ENCODE results near the gene TRMT11.
A peak's percentile ranks its signal among the peaks of the same experiment; 100 is the strongest.

Gene TRMT11

GRCh38 chr6:125981571-125982185 lies 4.7 kb upstream of the TRMT11 start:
- no peak overlapping the region for H3K4me3 ChIP-seq (ENCODE audit: low read length)
- peak; percentile 13 for DNase-seq (ENCODE audit: low read depth)

GRCh38 chr6:125983246-125983945 lies 2.9 kb upstream of the TRMT11 start:
- no peaks in the 10 kb centered on the region for H3K27me3 ChIP-seq (replicated peaks; ENCODE audit: control insufficient read depth, insufficient read depth, low read length)
- H3K9me3 ChIP-seq (ENCODE audit: control insufficient read depth, low read length): no peaks in the 10 kb centered on the region
- peak; percentile 86 for DNase-seq (ENCODE audit: low read depth)
- H3K36me3 ChIP-seq (ENCODE audit: control insufficient read depth, insufficient read depth, low read length, severe bottlenecking): no peaks in the 10 kb centered on the region
- H3K4me1 ChIP-seq (ENCODE audit: control insufficient read depth, insufficient read depth, low read length): peaks cover 35% of the 10 kb centered on the region
- H3K4me3 ChIP-seq (ENCODE audit: low read length): peak overlapping the region; percentile 1
- H3K9ac ChIP-seq (ENCODE audit: low read length): no peak overlapping the region

More at GRCh38 chr6:125981571-125982185, 4.7 kb upstream of the TRMT11 start:
- Histone ChIP-seq H3K4me1 (ENCODE audit: control insufficient read depth, insufficient read depth, low read length) (peaks cover 32% of the 10 kb centered on the region), H3K9ac (ENCODE audit: low read length) (no peak overlapping the region), H3K9me3 (ENCODE audit: control insufficient read depth, low read length) (no peaks in the 10 kb centered on the region), H3K27me3 (replicated peaks; ENCODE audit: control insufficient read depth, insufficient read depth, low read length) (no peaks in the 10 kb centered on the region), H3K36me3 (ENCODE audit: control insufficient read depth, insufficient read depth, low read length, severe bottlenecking) (no peaks in the 10 kb centered on the region)

GRCh38 chr6:125984311-125984710 lies 2.0 kb upstream of the TRMT11 start:
- H3K4me1 ChIP-seq (ENCODE audit: control insufficient read depth, insufficient read depth, low read length): peaks cover 36% of the 10 kb centered on the region
- peak; percentile 53 for DNase-seq (ENCODE audit: low read depth)
- no peaks in the 10 kb centered on the region for H3K36me3 ChIP-seq (ENCODE audit: control insufficient read depth, insufficient read depth, low read length, severe bottlenecking)
- no peaks in the 10 kb centered on the region for H3K9me3 ChIP-seq (ENCODE audit: control insufficient read depth, low read length)
- H3K4me3 ChIP-seq (ENCODE audit: low read length): no peak overlapping the region
- H3K9ac ChIP-seq (ENCODE audit: low read length): no peak overlapping the region
- no peaks in the 10 kb centered on the region for H3K27me3 ChIP-seq (replicated peaks; ENCODE audit: control insufficient read depth, insufficient read depth, low read length)

- no peak for DNase-seq (ENCODE audit: low read depth)
- no peaks in the 10 kb centered on the region for H3K27me3 ChIP-seq (replicated peaks; ENCODE audit: control insufficient read depth, insufficient read depth, low read length)
- H3K9me3 ChIP-seq (ENCODE audit: control insufficient read depth, low read length): no peaks in the 10 kb centered on the region
- peaks cover 39% of the 10 kb centered on the region for H3K4me1 ChIP-seq (ENCODE audit: control insufficient read depth, insufficient read depth, low read length)
- peak overlapping the region; percentile 93 for H3K9ac ChIP-seq (ENCODE audit: low read length)
- H3K36me3 ChIP-seq (ENCODE audit: control insufficient read depth, insufficient read depth, low read length, severe bottlenecking): no peaks in the 10 kb centered on the region
- H3K4me3 ChIP-seq (ENCODE audit: low read length): peak overlapping the region; percentile 98
Observed at GRCh38 chr6:125985522-125985921, 818 bp upstream of the TRMT11 start.

- Histone ChIP-seq H3K9ac (ENCODE audit: low read length) (peak overlapping the region; percentile 93), H3K4me3 (ENCODE audit: low read length) (peak overlapping the region; percentile 98), H3K27me3 (replicated peaks; ENCODE audit: control insufficient read depth, insufficient read depth, low read length) (no peaks in the 10 kb centered on the region), H3K36me3 (ENCODE audit: control insufficient read depth, insufficient read depth, low read length, severe bottlenecking) (no peaks in the 10 kb centered on the region), H3K4me1 (ENCODE audit: control insufficient read depth, insufficient read depth, low read length) (peaks cover 39% of the 10 kb centered on the region), H3K9me3 (ENCODE audit: control insufficient read depth, low read length) (no peaks in the 10 kb centered on the region)
- no peak for DNase-seq (ENCODE audit: low read depth)
Observed at GRCh38 chr6:125985979-125986300, 400 bp upstream of the TRMT11 start.

- H3K36me3 ChIP-seq (ENCODE audit: control insufficient read depth, insufficient read depth, low read length, severe bottlenecking): no peaks in the 10 kb centered on the region
- DNase-seq (ENCODE audit: low read depth): peak; percentile 31
- H3K4me3 ChIP-seq (ENCODE audit: low read length): peak overlapping the region; percentile 98
- no peaks in the 10 kb centered on the region for H3K9me3 ChIP-seq (ENCODE audit: control insufficient read depth, low read length)
- peak overlapping the region; percentile 93 for H3K9ac ChIP-seq (ENCODE audit: low read length)
- H3K4me1 ChIP-seq (ENCODE audit: control insufficient read depth, insufficient read depth, low read length): peaks cover 39% of the 10 kb centered on the region
- no peaks in the 10 kb centered on the region for H3K27me3 ChIP-seq (replicated peaks; ENCODE audit: control insufficient read depth, insufficient read depth, low read length)
Observed at GRCh38 chr6:125987026-125987617, 782 bp downstream of the TRMT11 start.

- no peak overlapping the region for H3K9ac ChIP-seq (ENCODE audit: low read length)
- DNase-seq (ENCODE audit: low read depth): no peak
- peaks cover 33% of the 10 kb centered on the region for H3K4me1 ChIP-seq (ENCODE audit: control insufficient read depth, insufficient read depth, low read length)
- H3K27me3 ChIP-seq (replicated peaks; ENCODE audit: control insufficient read depth, insufficient read depth, low read length): no peaks in the 10 kb centered on the region
- H3K9me3 ChIP-seq (ENCODE audit: control insufficient read depth, low read length): no peaks in the 10 kb centered on the region
- H3K36me3 ChIP-seq (ENCODE audit: control insufficient read depth, insufficient read depth, low read length, severe bottlenecking): no peaks in the 10 kb centered on the region
- H3K4me3 ChIP-seq (ENCODE audit: low read length): no peak overlapping the region
Observed at GRCh38 chr6:125988280-125988679, 1.9 kb downstream of the TRMT11 start.

GRCh38 chr6:125989631-125990030 lies 3.3 kb downstream of the TRMT11 start:
- H3K27me3 ChIP-seq (replicated peaks; ENCODE audit: control insufficient read depth, insufficient read depth, low read length): no peaks in the 10 kb centered on the region
- H3K9ac ChIP-seq (ENCODE audit: low read length): no peak overlapping the region
- no peak for DNase-seq (ENCODE audit: low read depth)
- no peak overlapping the region for H3K4me3 ChIP-seq (ENCODE audit: low read length)
- H3K4me1 ChIP-seq (ENCODE audit: control insufficient read depth, insufficient read depth, low read length): peaks cover 32% of the 10 kb centered on the region
- H3K9me3 ChIP-seq (ENCODE audit: control insufficient read depth, low read length): no peaks in the 10 kb centered on the region
- no peaks in the 10 kb centered on the region for H3K36me3 ChIP-seq (ENCODE audit: control insufficient read depth, insufficient read depth, low read length, severe bottlenecking)

- Histone ChIP-seq H3K27me3 (replicated peaks; ENCODE audit: control insufficient read depth, insufficient read depth, low read length) (no peaks in the 10 kb centered on the region), H3K4me1 (ENCODE audit: control insufficient read depth, insufficient read depth, low read length) (peaks cover 36% of the 10 kb centered on the region), H3K4me3 (ENCODE audit: low read length) (no peak overlapping the region), H3K36me3 (ENCODE audit: control insufficient read depth, insufficient read depth, low read length, severe bottlenecking) (no peaks in the 10 kb centered on the region), H3K9me3 (ENCODE audit: control insufficient read depth, low read length) (no peaks in the 10 kb centered on the region), H3K9ac (ENCODE audit: low read length) (no peak overlapping the region)
- DNase-seq (ENCODE audit: low read depth): no peak
Observed at GRCh38 chr6:125991653-125992052, 5.3 kb downstream of the TRMT11 start.

- H3K27me3 ChIP-seq (replicated peaks; ENCODE audit: control insufficient read depth, insufficient read depth, low read length): no peaks in the 10 kb centered on the region
- DNase-seq (ENCODE audit: low read depth): no peak
- peaks cover 25% of the 10 kb centered on the region for H3K36me3 ChIP-seq (ENCODE audit: control insufficient read depth, insufficient read depth, low read length, severe bottlenecking)
Observed at GRCh38 chr6:125994670-125995488, 8.5 kb downstream of the TRMT11 start.

GRCh38 chr6:125995972-125996580 lies 9.7 kb downstream of the TRMT11 start:
- no peak overlapping the region for H3K9ac ChIP-seq (ENCODE audit: low read length)
- H3K9me3 ChIP-seq (ENCODE audit: control insufficient read depth, low read length): no peaks in the 10 kb centered on the region
- H3K36me3 ChIP-seq (ENCODE audit: control insufficient read depth, insufficient read depth, low read length, severe bottlenecking): peaks cover 35% of the 10 kb centered on the region
- peaks cover 37% of the 10 kb centered on the region for H3K4me1 ChIP-seq (ENCODE audit: control insufficient read depth, insufficient read depth, low read length)
- DNase-seq (ENCODE audit: low read depth): peak; percentile 88
- no peak overlapping the region for H3K4me3 ChIP-seq (ENCODE audit: low read length)
- H3K27me3 ChIP-seq (replicated peaks; ENCODE audit: control insufficient read depth, insufficient read depth, low read length): no peaks in the 10 kb centered on the region

More at GRCh38 chr6:125994670-125995488, 8.5 kb downstream of the TRMT11 start:
- Histone ChIP-seq H3K9ac (ENCODE audit: low read length) (no peak overlapping the region), H3K4me1 (ENCODE audit: control insufficient read depth, insufficient read depth, low read length) (peaks cover 28% of the 10 kb centered on the region), H3K9me3 (ENCODE audit: control insufficient read depth, low read length) (no peaks in the 10 kb centered on the region), H3K4me3 (ENCODE audit: low read length) (no peak overlapping the region)
